Measurements from ENCODE around the gene FAM3D.

The FAM3D gene

GRCh38 chr3:58621086-58621830 is 45.3 kb downstream of the FAM3D start:
- TF ChIP-seq CTCF (IDR thresholded peaks at IDR 0.05; ENCODE audit: insufficient read depth, missing control alignments) = no peak
- DNase-seq (ENCODE audit: insufficient read length, low spot score) = no peak
- FAIRE-seq = no peak

- no peak for FAIRE-seq
Observed at GRCh38 chr3:58620421-58620820, 46.2 kb downstream of the FAM3D start.

GRCh38 chr3:58617338-58617761 is 49.2 kb downstream of the FAM3D start:
- no peak for FAIRE-seq
- no peak for DNase-seq (ENCODE audit: insufficient read length, low spot score)

More at GRCh38 chr3:58620421-58620820, 46.2 kb downstream of the FAM3D start:
- DNase-seq (ENCODE audit: insufficient read length, low spot score) = no peak
- no peak for TF ChIP-seq CTCF (IDR thresholded peaks at IDR 0.05; ENCODE audit: insufficient read depth, missing control alignments)

GRCh38 chr3:58613236-58614132 is 53.1 kb downstream of the FAM3D start:
- FAIRE-seq (no peak), DNase-seq (ENCODE audit: insufficient read length, low spot score) (no peak)
- TF ChIP-seq CTCF (IDR thresholded peaks at IDR 0.05; ENCODE audit: insufficient read depth, missing control alignments) = no peak

More at GRCh38 chr3:58617338-58617761, 49.2 kb downstream of the FAM3D start:
- TF ChIP-seq CTCF (IDR thresholded peaks at IDR 0.05; ENCODE audit: insufficient read depth, missing control alignments) = no peak

GRCh38 chr3:58612830-58613229 is 53.7 kb downstream of the FAM3D start:
- TF ChIP-seq CTCF (IDR thresholded peaks at IDR 0.05; ENCODE audit: insufficient read depth, missing control alignments) = no peak
- no peak for DNase-seq (ENCODE audit: insufficient read length, low spot score)
- FAIRE-seq = no peak

- DNase-seq (ENCODE audit: insufficient read length, low spot score) (no peak), FAIRE-seq (no peak)
- no peak for TF ChIP-seq CTCF (IDR thresholded peaks at IDR 0.05; ENCODE audit: insufficient read depth, missing control alignments)
Observed at GRCh38 chr3:58609990-58610389, 56.6 kb downstream of the FAM3D start.

All from D721Med (cell line).